Activated T-cell treated with anti-CD3 and anti-CD28 coated beads, Interleukin-2, amount 50 U/mL, for 24 hours (primary cell): ENCODE measurements around the gene ARHGEF25.
A peak's percentile ranks its signal among the peaks of the same experiment; 100 is the strongest.

ENCODE experiments used
- DNase-seq: peaks from one replicate; pipeline ENCODE4 v3.0.0-alpha.2; 2020
- H3K27ac Mint-ChIP-seq: 2 replicates; pipeline ENCODE4 v1.8.0; 2020; ENCODE audit warnings: mild to moderate bottlenecking, mixed read lengths
- H3K27me3 Mint-ChIP-seq: 2 replicates; pipeline ENCODE4 v1.8.0; 2020; ENCODE audit warnings: mixed read lengths
- H3K36me3 Mint-ChIP-seq: 2 replicates; pipeline ENCODE4 v1.8.0; 2020; ENCODE audit warnings: low read depth, mixed read lengths
- H3K4me1 Mint-ChIP-seq: 2 replicates; pipeline ENCODE4 v1.8.0; 2020; ENCODE audit warnings: low read depth, mixed read lengths
- H3K4me3 Mint-ChIP-seq: 2 replicates; pipeline ENCODE4 v1.8.0; 2020; ENCODE audit warnings: mild to moderate bottlenecking, moderate library complexity, mixed read lengths
- H3K9me3 Mint-ChIP-seq: 2 replicates; pipeline ENCODE4 v1.8.0; 2020; ENCODE audit warnings: mixed read lengths

ARHGEF25 gene

GRCh38 chr12:57619434-57620244, 8.4 kb downstream of the ARHGEF25 start:
- no peaks in the 10 kb centered on the region for H3K36me3 Mint-ChIP-seq
- peak; percentile 54 for DNase-seq
- no peak overlapping the region for H3K4me3 Mint-ChIP-seq
- H3K27me3 Mint-ChIP-seq = peaks cover 93% of the 10 kb centered on the region
- peaks cover 29% of the 10 kb centered on the region for H3K4me1 Mint-ChIP-seq
- no peaks in the 10 kb centered on the region for H3K9me3 Mint-ChIP-seq
- H3K27ac Mint-ChIP-seq = no peak overlapping the region

DNA sequence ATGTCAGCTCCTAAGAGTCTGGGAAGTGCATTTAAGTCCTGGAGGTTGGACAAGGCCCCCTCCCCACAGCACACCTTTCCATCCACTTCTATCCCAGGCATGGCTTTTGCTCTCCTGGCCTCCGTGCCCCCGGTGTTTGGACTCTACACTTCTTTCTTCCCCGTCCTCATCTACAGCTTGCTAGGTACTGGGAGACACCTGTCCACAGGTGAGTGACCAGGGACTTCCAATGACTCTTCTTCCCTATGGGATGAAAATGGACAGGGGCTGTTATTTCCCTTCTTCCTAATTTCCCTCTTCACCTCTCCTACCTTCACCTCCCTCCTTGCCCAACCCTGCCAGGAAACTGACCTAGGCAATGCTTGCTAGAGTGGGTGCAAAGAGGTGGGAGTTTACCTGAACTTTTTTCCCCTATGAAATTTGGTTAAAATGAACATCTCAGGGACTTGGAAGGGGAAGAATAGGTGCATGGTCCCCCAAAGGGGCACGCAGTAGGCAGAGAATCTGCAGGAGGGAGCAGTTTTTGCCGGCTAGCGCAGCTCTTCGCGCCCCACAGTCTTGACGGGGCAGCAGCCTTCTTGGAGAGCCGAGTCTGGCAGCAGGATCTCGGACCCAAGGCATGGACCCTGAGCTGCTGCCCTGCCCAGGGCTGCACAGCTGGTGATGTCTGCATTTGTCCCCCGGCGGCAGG, 9.2 kb downstream of the ARHGEF25 start:
- Mint-ChIP-seq H3K9me3 (no peaks in the 10 kb centered on the region), H3K27ac (peak overlapping the region; percentile 44), H3K4me3 (peak overlapping the region; percentile 72), H3K27me3 (peaks cover 94% of the 10 kb centered on the region), H3K4me1 (peaks cover 29% of the 10 kb centered on the region), H3K36me3 (no peaks in the 10 kb centered on the region)
- DNase-seq = no peak

GRCh38 chr12:57620936-57621496, 9.8 kb downstream of the ARHGEF25 start:
- H3K36me3 Mint-ChIP-seq = no peaks in the 10 kb centered on the region
- H3K4me3 Mint-ChIP-seq = peak overlapping the region; percentile 72
- peaks cover 94% of the 10 kb centered on the region for H3K27me3 Mint-ChIP-seq
- peaks cover 29% of the 10 kb centered on the region for H3K4me1 Mint-ChIP-seq
- DNase-seq = peak; percentile 61
- H3K9me3 Mint-ChIP-seq = no peaks in the 10 kb centered on the region
- H3K27ac Mint-ChIP-seq = peak overlapping the region; percentile 44

DNA sequence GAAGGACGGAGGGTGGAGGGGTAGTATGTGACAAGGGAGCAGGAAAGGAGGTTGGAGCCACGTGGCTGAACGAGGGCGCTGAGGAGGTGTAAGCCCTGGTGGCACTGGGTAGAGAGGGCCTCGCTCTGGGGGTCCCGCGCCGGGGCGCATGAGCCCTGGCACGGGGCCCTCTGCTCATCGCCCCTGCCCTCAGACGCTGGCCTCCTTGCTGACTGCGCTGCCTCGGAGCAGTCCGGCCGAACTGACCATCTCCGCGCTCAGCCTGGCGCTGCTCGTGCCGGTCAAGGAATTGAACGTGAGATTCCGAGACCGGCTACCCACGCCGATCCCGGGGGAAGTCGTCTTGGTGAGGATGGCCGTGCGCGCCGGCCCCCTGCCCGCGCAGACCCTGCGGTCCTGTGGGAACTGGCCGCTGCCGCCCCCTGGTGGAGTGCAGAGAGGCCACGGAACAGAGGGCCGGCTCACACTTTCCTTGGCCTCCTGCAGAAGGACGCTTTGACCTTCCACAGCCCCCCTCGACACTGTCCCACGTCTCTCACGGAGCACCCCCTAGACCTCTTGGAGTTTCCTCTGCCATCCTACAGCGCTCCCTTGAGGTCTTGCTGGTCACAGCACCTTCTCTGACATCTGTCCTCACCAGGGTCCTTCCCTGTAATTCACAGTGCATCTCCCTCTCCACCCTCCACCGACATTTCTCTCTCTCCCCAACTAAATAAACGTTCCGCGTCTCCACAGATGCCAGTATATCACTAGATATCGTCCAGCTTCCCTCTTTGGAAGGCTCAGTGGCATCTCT, 10.5 kb downstream of the ARHGEF25 start:
- H3K27ac Mint-ChIP-seq = peak overlapping the region; percentile 44
- no peaks in the 10 kb centered on the region for H3K9me3 Mint-ChIP-seq
- H3K27me3 Mint-ChIP-seq = peaks cover 97% of the 10 kb centered on the region
- H3K4me1 Mint-ChIP-seq = peaks cover 30% of the 10 kb centered on the region
- no peaks in the 10 kb centered on the region for H3K36me3 Mint-ChIP-seq
- peak; percentile 81 for DNase-seq
- H3K4me3 Mint-ChIP-seq = peak overlapping the region; percentile 72

- Mint-ChIP-seq H3K27ac (no peak overlapping the region), H3K9me3 (no peaks in the 10 kb centered on the region), H3K4me3 (peak overlapping the region; percentile 72), H3K4me1 (peaks cover 36% of the 10 kb centered on the region), H3K27me3 (peaks cover 98% of the 10 kb centered on the region), H3K36me3 (no peaks in the 10 kb centered on the region)
- DNase-seq = no peak
These were observed 11.3 kb downstream of the ARHGEF25 start for GRCh38 chr12:57622293-57623245.

- Mint-ChIP-seq H3K27ac (no peak overlapping the region), H3K9me3 (no peaks in the 10 kb centered on the region), H3K27me3 (peaks cover 99% of the 10 kb centered on the region), H3K4me3 (no peak overlapping the region), H3K36me3 (no peaks in the 10 kb centered on the region), H3K4me1 (peaks cover 41% of the 10 kb centered on the region)
- no peak for DNase-seq
These were observed 12.2 kb downstream of the ARHGEF25 start for GRCh38 chr12:57623385-57623784.

- Mint-ChIP-seq H3K4me3 (no peak overlapping the region), H3K27ac (no peak overlapping the region), H3K9me3 (no peaks in the 10 kb centered on the region), H3K36me3 (no peaks in the 10 kb centered on the region), H3K4me1 (peaks cover 41% of the 10 kb centered on the region), H3K27me3 (peaks cover 100% of the 10 kb centered on the region)
- no peak for DNase-seq
These were observed 12.7 kb downstream of the ARHGEF25 start for GRCh38 chr12:57623811-57624390.

DNA sequence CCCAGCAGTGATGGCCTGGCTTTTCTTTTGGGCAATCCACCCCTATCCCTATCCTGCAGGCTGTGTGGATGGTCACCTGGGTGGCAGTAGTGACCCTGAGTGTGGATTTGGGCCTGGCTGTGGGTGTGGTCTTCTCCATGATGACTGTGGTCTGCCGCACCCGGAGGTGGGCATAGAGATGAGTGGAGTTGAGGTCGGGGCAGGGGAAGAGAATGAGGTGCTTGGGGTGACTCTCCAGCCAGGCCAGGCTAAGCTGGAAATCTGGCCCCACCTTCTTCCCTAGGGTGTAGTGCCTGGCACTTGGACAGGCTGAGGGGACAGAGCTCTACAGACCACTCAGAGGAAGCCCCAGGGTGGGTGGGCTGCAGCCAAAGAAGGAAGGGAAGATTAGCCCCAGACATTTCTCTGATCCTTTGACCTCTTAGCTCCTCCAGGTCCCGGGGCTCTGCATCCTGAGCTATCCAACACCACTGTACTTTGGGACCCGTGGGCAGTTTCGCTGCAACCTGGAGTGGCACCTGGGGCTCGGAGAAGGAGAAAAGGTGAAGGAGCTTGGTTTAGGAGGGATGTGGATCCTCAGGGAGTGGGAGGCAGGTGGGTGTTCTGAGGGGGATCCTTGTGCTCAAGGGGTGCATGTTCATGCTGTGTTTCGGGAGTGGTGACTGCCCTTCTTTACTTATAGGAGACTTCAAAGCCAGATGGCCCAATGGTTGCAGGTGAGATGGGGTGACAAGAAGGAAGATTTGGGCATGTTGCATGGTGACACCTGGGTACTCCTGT, 13.4 kb downstream of the ARHGEF25 start:
- Mint-ChIP-seq H3K9me3 (no peaks in the 10 kb centered on the region), H3K4me3 (no peak overlapping the region), H3K4me1 (peaks cover 39% of the 10 kb centered on the region), H3K36me3 (no peaks in the 10 kb centered on the region), H3K27ac (no peak overlapping the region), H3K27me3 (peaks cover 98% of the 10 kb centered on the region)
- no peak for DNase-seq

- H3K4me3 Mint-ChIP-seq = no peak overlapping the region
- no peaks in the 10 kb centered on the region for H3K36me3 Mint-ChIP-seq
- H3K9me3 Mint-ChIP-seq = no peaks in the 10 kb centered on the region
- peaks cover 97% of the 10 kb centered on the region for H3K27me3 Mint-ChIP-seq
- no peak for DNase-seq
- no peak overlapping the region for H3K27ac Mint-ChIP-seq
- peaks cover 31% of the 10 kb centered on the region for H3K4me1 Mint-ChIP-seq
These were observed 14.2 kb downstream of the ARHGEF25 start for GRCh38 chr12:57625261-57626032.

DNA sequence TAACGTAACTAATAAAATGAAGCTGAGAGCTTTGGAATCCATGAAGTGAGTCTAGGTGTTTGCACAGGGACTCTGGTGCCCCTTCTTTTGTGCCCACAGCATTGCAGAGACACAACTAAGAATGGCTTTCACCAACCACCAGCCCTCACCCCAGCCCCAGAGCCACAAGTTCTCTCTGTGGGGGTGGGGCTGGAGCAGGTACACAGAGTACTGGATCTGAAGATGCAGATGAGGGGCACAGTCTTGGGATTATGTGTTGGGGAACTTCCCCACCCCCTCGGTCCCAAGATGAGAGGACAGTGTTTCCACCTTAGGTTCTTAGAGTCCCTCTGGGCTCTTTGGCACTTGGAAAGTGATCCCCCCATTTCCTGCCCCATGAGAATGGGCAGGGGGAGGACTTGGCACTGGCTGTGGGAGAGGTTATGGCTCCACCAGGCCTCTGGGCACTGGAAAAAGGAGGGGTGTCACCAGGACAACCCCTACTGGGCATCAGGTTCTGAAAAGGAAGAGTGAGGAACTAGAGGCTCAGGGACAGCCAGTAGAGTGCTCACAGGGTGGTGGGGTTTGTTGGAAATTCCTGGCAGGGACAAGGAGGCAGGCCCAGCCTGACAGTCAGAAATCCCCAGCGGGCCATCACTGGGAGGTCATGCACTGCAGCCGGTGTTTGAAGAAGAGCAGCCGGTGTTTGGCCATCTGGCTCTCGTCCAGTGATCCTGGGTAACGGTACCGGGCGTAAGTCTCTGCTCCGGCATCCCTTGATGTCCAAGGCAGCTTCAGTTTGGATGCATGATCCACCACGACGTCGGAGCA, 15.1 kb downstream of the ARHGEF25 start:
- no peak overlapping the region for H3K4me3 Mint-ChIP-seq
- peaks cover 22% of the 10 kb centered on the region for H3K4me1 Mint-ChIP-seq
- H3K36me3 Mint-ChIP-seq = no peaks in the 10 kb centered on the region
- H3K9me3 Mint-ChIP-seq = no peaks in the 10 kb centered on the region
- peak; percentile 26 for DNase-seq
- H3K27ac Mint-ChIP-seq = no peak overlapping the region
- H3K27me3 Mint-ChIP-seq = peaks cover 97% of the 10 kb centered on the region

- no peak overlapping the region for H3K27ac Mint-ChIP-seq
- H3K4me1 Mint-ChIP-seq = peaks cover 16% of the 10 kb centered on the region
- no peaks in the 10 kb centered on the region for H3K36me3 Mint-ChIP-seq
- H3K27me3 Mint-ChIP-seq = peaks cover 97% of the 10 kb centered on the region
- DNase-seq = no peak
- no peaks in the 10 kb centered on the region for H3K9me3 Mint-ChIP-seq
- H3K4me3 Mint-ChIP-seq = no peak overlapping the region
These were observed 15.7 kb downstream of the ARHGEF25 start for GRCh38 chr12:57626921-57627445.
